ENCODE measurements around the gene NEMP1. TPM values are rescaled to one million over a fixed set of nuclear protein-coding genes. Genes with fewer than 3 reads are reported as not detected.

Gene NEMP1
- total RNA-seq, 1 experiment from 2014 or later: 36.6 TPM

DNA sequence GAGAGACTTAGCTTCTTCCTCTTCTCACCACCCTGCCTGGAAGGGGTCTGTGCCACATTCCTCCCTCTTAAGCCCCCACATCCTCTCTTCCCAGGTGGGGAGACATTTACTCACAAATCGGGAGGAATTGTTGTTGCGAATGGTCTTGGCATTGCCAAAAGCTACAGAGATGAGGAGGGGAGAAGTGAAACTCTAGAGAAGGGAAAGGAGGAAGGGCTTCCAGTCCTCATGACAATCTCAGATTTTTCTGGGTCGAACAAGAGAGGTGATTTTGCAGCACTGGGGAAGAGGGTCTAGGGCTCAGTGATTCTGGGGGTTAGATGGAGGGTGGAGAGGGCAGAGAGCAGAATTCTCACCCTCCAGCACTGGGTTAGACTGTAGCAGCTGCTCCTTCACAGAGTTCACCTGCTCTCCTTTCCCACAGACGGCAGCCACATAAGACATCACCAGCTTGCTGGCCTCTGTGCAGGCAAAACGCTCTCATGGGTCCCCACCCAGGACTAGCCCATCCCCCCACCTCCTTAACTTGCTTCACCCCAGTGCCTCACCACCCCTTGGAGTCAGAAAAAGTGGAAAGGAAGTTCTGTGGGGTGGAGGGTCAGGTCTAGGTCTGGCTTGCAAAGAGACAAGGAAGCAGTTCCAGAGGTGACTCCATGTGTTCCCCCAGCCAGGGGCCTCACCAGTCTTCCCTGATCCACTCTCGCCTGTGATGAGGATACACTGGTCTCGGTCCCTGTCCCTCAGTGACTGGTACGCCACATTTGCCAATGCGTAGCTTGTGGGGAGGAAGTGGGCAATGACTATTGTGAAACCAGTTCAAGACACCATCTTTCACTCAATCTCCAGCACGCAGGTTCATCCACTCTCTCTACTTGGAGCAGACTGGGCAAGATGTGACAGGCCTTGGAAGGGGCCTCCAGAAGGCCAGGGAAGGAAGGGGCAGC is 31.4 kb downstream of the NEMP1 start:
- no peaks in the 10 kb centered on the region for H3K79me2 ChIP-seq (ENCODE audit: low read depth)
- H3K4me2 ChIP-seq: no peak overlapping the region
- TF ChIP-seq EZH2 (IDR thresholded peaks at IDR 0.05; ENCODE audit: low read depth): no peak
- TF ChIP-seq, protein P1, sequence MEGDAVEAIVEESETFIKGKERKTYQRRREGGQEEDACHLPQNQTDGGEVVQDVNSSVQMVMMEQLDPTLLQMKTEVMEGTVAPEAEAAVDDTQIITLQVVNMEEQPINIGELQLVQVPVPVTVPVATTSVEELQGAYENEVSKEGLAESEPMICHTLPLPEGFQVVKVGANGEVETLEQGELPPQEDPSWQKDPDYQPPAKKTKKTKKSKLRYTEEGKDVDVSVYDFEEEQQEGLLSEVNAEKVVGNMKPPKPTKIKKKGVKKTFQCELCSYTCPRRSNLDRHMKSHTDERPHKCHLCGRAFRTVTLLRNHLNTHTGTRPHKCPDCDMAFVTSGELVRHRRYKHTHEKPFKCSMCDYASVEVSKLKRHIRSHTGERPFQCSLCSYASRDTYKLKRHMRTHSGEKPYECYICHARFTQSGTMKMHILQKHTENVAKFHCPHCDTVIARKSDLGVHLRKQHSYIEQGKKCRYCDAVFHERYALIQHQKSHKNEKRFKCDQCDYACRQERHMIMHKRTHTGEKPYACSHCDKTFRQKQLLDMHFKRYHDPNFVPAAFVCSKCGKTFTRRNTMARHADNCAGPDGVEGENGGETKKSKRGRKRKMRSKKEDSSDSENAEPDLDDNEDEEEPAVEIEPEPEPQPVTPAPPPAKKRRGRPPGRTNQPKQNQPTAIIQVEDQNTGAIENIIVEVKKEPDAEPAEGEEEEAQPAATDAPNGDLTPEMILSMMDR (conservative IDR thresholded peaks at IDR 0.05): no peak
- H4K20me1 ChIP-seq (ENCODE audit: insufficient read depth): no peaks in the 10 kb centered on the region
- intact Hi-C loops (cut with micrococcal nuclease; ENCODE audit: unreplicated experiment): no loop called here
- no peaks in the 10 kb centered on the region for H3K9me2 ChIP-seq (ENCODE audit: insufficient read depth)
- ChIA-PET POLR2A (ENCODE audit: unreplicated experiment) (no interaction called here), CTCF (no interaction called here)
- H3F3A ChIP-seq (ENCODE audit: insufficient read depth, low read depth): no peaks in the 10 kb centered on the region
- H3K27me3 ChIP-seq (ENCODE audit: insufficient read depth, low read depth): peaks cover 65% of the 10 kb centered on the region; the same call in 1 of the 2 replicates
- no TSS peak for BruUV-seq (replicated peaks)
- H3K4me1 ChIP-seq (replicated peaks; ENCODE audit: insufficient read depth): no peaks in the 10 kb centered on the region
- no peak for DNase-seq
- H2AFZ ChIP-seq: no peak overlapping the region
- H3K27ac ChIP-seq: no peak overlapping the region
- no peaks in the 10 kb centered on the region for H3K9me3 ChIP-seq (ENCODE audit: insufficient read depth, low read depth)
- H3K4me3 ChIP-seq: no peak overlapping the region
- H3K36me3 ChIP-seq (ENCODE audit: low read depth): no peaks in the 10 kb centered on the region

DNA sequence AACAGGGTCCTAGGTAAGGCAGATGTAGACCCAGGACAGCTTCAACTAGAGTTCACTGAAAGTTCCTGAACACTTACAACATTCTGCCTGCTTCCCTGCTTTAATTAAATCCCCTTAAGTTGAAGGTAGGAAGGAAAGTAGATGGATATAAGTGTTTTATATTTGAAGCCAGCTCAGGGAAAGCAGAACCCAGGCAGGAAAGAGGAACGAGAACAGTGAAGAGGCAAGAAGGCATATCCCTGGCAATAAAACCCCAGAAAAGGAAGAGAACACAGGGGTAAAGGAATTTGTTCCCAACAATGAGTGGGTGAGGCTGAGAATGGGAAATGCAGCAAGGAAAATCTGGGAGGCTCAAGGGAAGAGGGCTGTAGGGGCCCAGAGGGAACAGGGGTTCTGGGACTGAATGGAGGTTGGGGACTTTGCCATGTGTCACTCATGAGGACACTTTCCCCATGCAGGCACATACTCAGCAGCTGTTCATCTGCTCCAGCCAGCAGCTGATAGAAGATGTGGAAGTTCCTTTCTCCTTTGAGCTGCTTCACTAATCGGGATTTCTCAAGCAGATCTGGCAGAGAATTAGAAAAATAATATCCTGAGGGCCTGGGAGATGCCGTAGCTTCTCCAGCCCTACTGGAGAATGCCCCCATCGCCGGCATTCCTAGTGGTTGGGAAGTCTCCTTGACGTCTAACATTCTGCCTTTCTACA is 32.4 kb downstream of the NEMP1 start:
- no peaks in the 10 kb centered on the region for H3K9me2 ChIP-seq (ENCODE audit: insufficient read depth)
- intact Hi-C loops (cut with micrococcal nuclease; ENCODE audit: unreplicated experiment): no loop called here
- no peak overlapping the region for H2AFZ ChIP-seq
- no peak overlapping the region for H3K4me2 ChIP-seq
- H3K9me3 ChIP-seq (ENCODE audit: insufficient read depth, low read depth): no peaks in the 10 kb centered on the region
- no peaks in the 10 kb centered on the region for H3K79me2 ChIP-seq (ENCODE audit: low read depth)
- no peaks in the 10 kb centered on the region for H3F3A ChIP-seq (ENCODE audit: insufficient read depth, low read depth)
- no peaks in the 10 kb centered on the region for H3K36me3 ChIP-seq (ENCODE audit: low read depth)
- BruUV-seq (replicated peaks): no TSS peak
- H3K27ac ChIP-seq: no peak overlapping the region
- no peak for DNase-seq
- POLR2A ChIA-PET (ENCODE audit: unreplicated experiment): no interaction called here
- peaks cover 68% of the 10 kb centered on the region for H3K27me3 ChIP-seq (ENCODE audit: insufficient read depth, low read depth)
- CTCF ChIA-PET: no interaction called here
- H3K4me3 ChIP-seq: no peak overlapping the region
- H4K20me1 ChIP-seq (ENCODE audit: insufficient read depth): no peaks in the 10 kb centered on the region
- H3K4me1 ChIP-seq (replicated peaks; ENCODE audit: insufficient read depth): no peaks in the 10 kb centered on the region
- TF ChIP-seq, protein P1 (conservative IDR thresholded peaks at IDR 0.05): no peak
- TF ChIP-seq EZH2 (IDR thresholded peaks at IDR 0.05; ENCODE audit: low read depth): no peak

DNA sequence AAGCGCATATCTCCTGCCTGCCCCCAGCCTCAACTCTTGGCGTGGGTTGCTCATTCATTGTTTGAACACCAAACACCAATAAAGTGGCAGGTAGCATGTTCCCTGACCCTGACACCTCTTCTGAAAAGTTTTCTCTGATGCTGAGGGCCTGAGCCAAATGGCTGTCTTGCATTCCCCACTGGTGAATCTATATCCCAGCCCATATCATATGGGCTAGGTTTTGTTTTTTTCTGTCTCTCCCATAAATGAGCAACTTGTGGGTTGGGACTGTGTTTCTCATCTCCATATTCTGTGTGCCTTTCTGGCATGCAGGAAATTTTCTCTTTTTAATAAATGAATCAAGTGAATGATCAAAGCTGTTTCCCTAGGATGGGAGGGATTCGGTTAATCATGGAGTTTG is 33.7 kb downstream of the NEMP1 start:
- H3K9me3 ChIP-seq (ENCODE audit: insufficient read depth, low read depth): no peaks in the 10 kb centered on the region
- H3K79me2 ChIP-seq (ENCODE audit: low read depth): no peaks in the 10 kb centered on the region
- BruUV-seq (replicated peaks): no TSS peak
- no peaks in the 10 kb centered on the region for H3F3A ChIP-seq (ENCODE audit: insufficient read depth, low read depth)
- no peaks in the 10 kb centered on the region for H4K20me1 ChIP-seq (ENCODE audit: insufficient read depth)
- no peaks in the 10 kb centered on the region for H3K36me3 ChIP-seq (ENCODE audit: low read depth)
- no peaks in the 10 kb centered on the region for H3K4me1 ChIP-seq (replicated peaks; ENCODE audit: insufficient read depth)
- DNase-seq: no peak
- H2AFZ ChIP-seq: no peak overlapping the region
- H3K27ac ChIP-seq: no peak overlapping the region
- H3K27me3 ChIP-seq (ENCODE audit: insufficient read depth, low read depth): peaks cover 80% of the 10 kb centered on the region
- TF ChIP-seq, protein P1 (conservative IDR thresholded peaks at IDR 0.05): no peak
- no peak for TF ChIP-seq EZH2 (IDR thresholded peaks at IDR 0.05; ENCODE audit: low read depth)
- ChIA-PET CTCF (no interaction called here), POLR2A (ENCODE audit: unreplicated experiment) (no interaction called here)
- no peaks in the 10 kb centered on the region for H3K9me2 ChIP-seq (ENCODE audit: insufficient read depth)
- no peak overlapping the region for H3K4me3 ChIP-seq
- intact Hi-C loops (cut with micrococcal nuclease; ENCODE audit: unreplicated experiment): no loop called here
- H3K4me2 ChIP-seq: no peak overlapping the region

Measured in PC-9 (cell line).